Measurements from ENCODE around the gene CUBN. TPM values are rescaled to one million over a fixed set of nuclear protein-coding genes. Genes with fewer than 3 reads are reported as not detected.
A peak's percentile ranks its signal among the peaks of the same experiment; 100 is the strongest.

Gene CUBN
- total RNA-seq, 4 donors from 2014 or later = 9.2 to 38.9 (median 25.4) TPM

DNA sequence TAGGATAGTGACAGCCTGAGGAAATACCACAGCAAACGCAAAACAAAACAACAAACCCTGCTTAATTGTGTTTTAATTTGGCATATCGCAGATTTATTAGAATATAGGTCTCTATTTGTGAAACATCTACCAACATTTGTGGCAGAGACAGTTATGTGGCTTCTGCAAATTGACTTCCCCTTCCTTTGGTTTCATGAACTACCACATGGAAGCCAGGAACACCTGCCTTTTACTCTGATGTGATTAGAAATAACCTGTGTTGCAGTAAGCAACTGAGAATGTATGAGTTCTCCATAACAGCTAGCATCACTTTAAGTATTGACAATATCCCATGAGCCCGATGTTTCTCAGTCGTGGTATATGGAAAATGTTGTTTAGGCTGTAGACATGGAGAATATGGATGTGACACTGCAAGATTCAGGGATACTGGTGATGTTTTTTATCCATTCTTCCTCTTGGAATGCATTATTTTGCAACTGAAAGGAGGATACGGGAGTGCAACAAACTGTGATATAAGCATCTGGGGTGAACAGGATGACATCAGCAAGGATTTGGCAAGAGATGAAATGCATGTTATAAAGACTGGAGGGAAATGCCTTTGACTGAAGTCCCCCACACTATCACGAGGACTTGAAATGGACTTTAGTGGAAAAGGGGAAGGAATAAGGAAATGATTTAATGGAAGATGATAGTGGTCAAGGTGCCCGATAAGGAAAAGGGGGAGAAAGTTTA, 95.9 kb downstream of the CUBN start:
- Histone ChIP-seq H3K27me3 (no peaks in the 10 kb centered on the region), H3K9me3 (no peaks in the 10 kb centered on the region), H3K4me3 (no peak overlapping the region), H3K27ac (peak overlapping the region in 2 of 4 donors; percentile 19 to 25), H3K36me3 (no peaks in the 10 kb centered on the region), H3K4me1 (peaks cover 0 to 46% (median 23%) of the 10 kb centered on the region in 4 donors)
- no peak for DNase-seq (ENCODE audit: low spot score in 2 of 2)
- WGBS, 2 donors = 69 to 76% methylated on average over 7 of the region's 7 CpGs
- TF ChIP-seq POLR2A (IDR thresholded peaks at IDR 0.05) (no peak), EP300 (IDR thresholded peaks at IDR 0.05) (no peak), CTCF (IDR thresholded peaks at IDR 0.05) (no peak)

- DNase-seq (ENCODE audit: low spot score in 2 of 2) = no peak
- Histone ChIP-seq H3K4me1 (peaks cover 0 to 36% (median 23%) of the 10 kb centered on the region in 4 donors), H3K9me3 (no peaks in the 10 kb centered on the region), H3K27ac (peak overlapping the region in 2 of 4 donors; percentile 33 to 55), H3K27me3 (no peaks in the 10 kb centered on the region), H3K36me3 (no peaks in the 10 kb centered on the region), H3K4me3 (peak overlapping the region in 1 of 4 donors; percentile 11)
- no peak for TF ChIP-seq CTCF (IDR thresholded peaks at IDR 0.05)
- no peak for TF ChIP-seq POLR2A (IDR thresholded peaks at IDR 0.05)
- TF ChIP-seq EP300 (IDR thresholded peaks at IDR 0.05) = no peak
- 75 to 78% methylated on average over 13 of the region's 13 CpGs for WGBS, 2 donors
These were observed 97.7 kb downstream of the CUBN start for GRCh38 chr10:17031637-17032635.

DNA sequence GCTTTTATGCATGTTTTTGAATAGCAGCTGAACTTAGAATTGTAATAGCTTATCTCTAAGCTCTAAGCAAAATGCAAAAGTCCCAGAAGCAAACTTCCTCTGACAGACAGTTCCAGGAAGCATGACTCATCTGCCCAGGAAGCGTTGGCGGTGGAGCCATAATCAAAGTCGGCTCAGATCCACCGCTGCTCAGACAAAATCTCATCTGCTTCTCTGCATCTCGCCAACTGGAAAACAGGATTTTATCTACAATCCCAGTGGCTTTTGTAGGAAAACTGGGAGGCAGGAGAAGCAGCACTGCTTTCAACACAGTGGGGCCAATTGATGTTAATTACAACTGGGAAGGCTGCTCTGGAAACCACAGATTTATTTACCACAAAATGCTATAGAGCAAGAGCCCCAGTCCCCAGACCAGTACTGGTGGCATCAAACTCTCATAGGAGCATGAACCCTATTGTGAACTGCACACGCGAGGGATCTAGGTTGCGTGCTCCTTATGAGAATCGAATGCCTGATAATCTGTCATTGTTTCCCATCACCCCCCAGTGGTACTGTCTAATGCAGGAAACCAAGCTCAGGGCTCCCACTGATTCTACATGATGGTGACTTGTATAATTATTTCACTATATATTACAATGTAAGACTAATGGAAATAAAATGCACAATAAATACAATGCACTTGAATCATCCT, 99.9 kb downstream of the CUBN start:
- Histone ChIP-seq H3K4me1 (peaks cover 0 to 58% (median 40%) of the 10 kb centered on the region in 4 donors), H3K4me3 (peak overlapping the region in 2 of 4 donors; percentile 0 to 21), H3K36me3 (no peaks in the 10 kb centered on the region), H3K9me3 (no peaks in the 10 kb centered on the region), H3K27me3 (no peaks in the 10 kb centered on the region), H3K27ac (peak overlapping the region in 3 of 4 donors; percentile 52 to 83 (median 77))
- TF ChIP-seq CTCF (IDR thresholded peaks at IDR 0.05) (no peak), POLR2A (IDR thresholded peaks at IDR 0.05) (no peak), EP300 (IDR thresholded peaks at IDR 0.05) (peak in 1 of 2 donors; percentile 89)
- 19 to 23% methylated on average over 9 of the region's 9 CpGs for WGBS, 2 donors
- DNase-seq (ENCODE audit: low spot score in 2 of 2) = peak; percentile 43 to 68

GRCh38 chr10:17029239-17029580, 100.4 kb downstream of the CUBN start:
- 37 to 55% methylated on average over 4 of the region's 4 CpGs for whole genome bisulfite sequencing, 2 donors
- peak overlapping the region in 3 of 4 donors; percentile 52 to 83 (median 77) for H3K27ac ChIP-seq

More at GRCh38 chr10:17029239-17029580, 100.4 kb downstream of the CUBN start:
- Histone ChIP-seq H3K4me1 (peaks cover 0 to 64% (median 43%) of the 10 kb centered on the region in 4 donors), H3K9me3 (no peaks in the 10 kb centered on the region), H3K4me3 (peak overlapping the region in 2 of 4 donors; percentile 0 to 21), H3K27me3 (no peaks in the 10 kb centered on the region), H3K36me3 (no peaks in the 10 kb centered on the region)
- TF ChIP-seq POLR2A (IDR thresholded peaks at IDR 0.05) (no peak), CTCF (IDR thresholded peaks at IDR 0.05) (no peak), EP300 (IDR thresholded peaks at IDR 0.05) (no peak)
- DNase-seq (ENCODE audit: low spot score in 2 of 2) = no peak

Data from tibial nerve (tissue), 4 donors.